ENCODE results near the gene UNC5C.

UNC5C gene

DNA sequence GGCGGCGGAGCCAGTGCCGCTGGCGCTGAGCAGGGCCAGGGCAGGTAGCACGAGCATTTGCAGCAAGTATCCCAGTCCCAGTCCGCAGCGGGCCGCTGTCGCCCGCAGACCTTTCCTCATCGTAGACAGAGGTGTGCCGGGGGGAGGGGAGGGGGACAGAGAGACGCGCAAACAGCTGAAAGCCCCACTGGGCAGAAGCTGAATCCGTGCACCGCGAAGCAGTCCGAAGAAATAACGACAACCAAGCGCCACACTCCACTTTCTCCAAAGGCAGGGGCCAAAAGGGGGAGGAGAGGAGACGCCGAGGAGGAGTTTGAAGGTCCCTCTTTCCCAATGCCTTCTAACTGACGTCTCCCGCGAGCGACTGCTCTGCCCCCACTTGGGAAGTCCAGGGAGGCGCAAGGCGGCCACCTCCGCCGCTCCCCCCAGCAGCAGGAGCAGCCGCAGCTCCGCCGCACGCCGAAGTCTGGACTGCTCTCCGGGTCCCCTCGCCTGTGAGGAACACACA is at the start of gene UNC5C:
UNC5C (minus strand) TSS at position 236 of the 508 bp plus-strand sequence.
- no peak for DNase-seq (ENCODE audit: low read depth)

DNA sequence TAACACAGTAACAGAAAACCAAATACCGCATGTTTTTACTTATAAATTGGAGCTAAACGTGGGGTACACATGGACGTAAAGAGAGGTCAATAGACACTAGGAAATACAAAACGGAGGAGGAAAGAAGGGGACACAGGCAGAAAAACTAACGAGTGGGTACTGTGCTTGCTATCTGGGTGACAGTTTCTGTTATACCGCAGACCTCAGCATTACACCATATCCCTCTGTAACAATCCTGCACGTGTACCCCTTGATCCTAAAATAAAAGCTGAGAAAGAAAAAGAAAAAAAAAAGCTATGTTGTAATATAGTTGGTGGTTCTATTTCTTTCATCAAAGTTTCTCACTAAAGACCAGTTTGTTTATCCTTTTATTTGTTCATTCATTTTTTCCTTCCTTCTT is 47.9 kb upstream of the UNC5C start:
- DNase-seq (ENCODE audit: low read depth): no peak

GRCh38 chr4:95594629-95595028 is 45.9 kb upstream of the UNC5C start:
- DNase-seq (ENCODE audit: low read depth): no peak

GRCh38 chr4:95594013-95594412 is 45.2 kb upstream of the UNC5C start:
- no peak for DNase-seq (ENCODE audit: low read depth)

- DNase-seq (ENCODE audit: low read depth): no peak
These were observed 42.5 kb upstream of the UNC5C start for GRCh38 chr4:95591278-95591677.

DNA sequence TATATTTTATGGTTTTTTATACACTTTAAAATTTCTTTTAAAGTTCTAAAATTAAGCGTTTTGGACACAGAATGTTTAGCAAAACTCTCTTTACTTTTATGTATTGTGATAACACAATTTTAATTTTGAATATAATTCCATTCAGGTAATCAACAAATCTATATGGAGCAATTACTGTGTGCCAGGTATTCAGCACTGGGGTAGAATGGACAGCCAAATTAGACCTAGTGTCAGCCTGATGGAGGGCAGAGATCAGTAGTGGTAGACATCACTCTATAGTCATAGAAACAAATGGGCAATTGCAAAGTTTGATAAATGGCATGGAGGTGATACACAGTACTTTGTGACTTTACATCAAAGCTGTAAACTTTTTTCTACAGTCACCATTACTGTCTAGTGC is 41.8 kb upstream of the UNC5C start:
- no peak for DNase-seq (ENCODE audit: low read depth)

GRCh38 chr4:95585016-95585695 is 36.4 kb upstream of the UNC5C start:
- no peak for DNase-seq (ENCODE audit: low read depth)

- DNase-seq (ENCODE audit: low read depth): no peak
These were observed 31.5 kb upstream of the UNC5C start for GRCh38 chr4:95580226-95580625.

- peak; percentile 39 for DNase-seq (ENCODE audit: low read depth)
These were observed 23.7 kb upstream of the UNC5C start for GRCh38 chr4:95572304-95572991.

DNA sequence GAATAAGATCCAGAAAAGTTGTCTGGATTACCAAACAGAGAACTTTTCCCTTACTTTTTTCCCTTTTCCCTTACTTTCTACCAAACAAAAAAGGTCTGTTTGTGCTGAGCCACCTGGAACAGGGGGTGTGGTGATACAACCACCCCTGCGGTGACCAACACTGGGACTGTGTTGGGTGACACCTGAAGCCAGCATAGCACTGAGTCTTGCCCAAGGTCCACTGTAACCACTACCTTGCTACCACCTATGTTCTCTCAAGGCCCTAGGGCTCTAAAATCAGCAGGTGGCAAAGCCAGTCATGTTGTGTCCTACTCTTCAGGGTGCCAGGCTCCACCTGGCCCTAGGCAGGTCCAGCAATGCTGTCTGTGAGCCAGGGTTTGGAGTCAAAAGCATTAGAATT is 22.8 kb upstream of the UNC5C start:
- no peak for DNase-seq (ENCODE audit: low read depth)

DNA sequence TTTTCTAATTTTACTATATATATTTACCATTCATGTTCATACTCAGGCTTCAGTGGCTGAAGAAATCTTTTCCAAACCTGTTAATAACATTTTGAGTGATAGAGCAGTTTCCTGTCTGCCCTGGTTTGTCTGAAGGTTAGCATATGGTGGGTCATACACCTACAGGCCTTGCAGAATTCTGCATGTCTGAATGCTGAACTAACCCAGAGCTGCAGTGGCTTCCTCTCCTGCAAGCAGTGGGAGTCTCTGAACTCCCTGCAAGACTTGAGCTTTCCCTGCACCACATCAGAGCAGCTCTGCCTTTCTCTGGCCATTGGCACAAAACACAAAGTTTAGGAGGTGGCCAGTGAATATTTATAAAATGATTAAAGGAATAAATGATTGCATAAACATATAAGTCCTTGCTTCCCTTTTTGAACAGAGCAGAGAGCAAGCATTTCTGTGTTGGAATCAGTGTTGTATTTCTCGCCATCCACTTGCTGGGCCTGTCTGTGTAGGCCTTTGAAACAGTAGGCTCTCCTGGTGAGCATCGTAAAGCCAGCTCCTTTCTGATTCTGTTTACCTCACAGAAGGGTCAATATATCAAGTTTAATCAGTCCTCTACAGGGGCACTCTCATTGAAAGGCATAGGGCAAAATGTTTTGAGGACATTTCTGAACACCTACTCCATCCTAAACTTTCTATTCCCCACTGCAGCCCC is 15.0 kb upstream of the UNC5C start:
- no peak for DNase-seq (ENCODE audit: low read depth)

- DNase-seq (ENCODE audit: low read depth): no peak
These were observed 12.0 kb upstream of the UNC5C start for GRCh38 chr4:95560774-95561173.

GRCh38 chr4:95556207-95556859 is 7.6 kb upstream of the UNC5C start:
- DNase-seq (ENCODE audit: low read depth): no peak

DNA sequence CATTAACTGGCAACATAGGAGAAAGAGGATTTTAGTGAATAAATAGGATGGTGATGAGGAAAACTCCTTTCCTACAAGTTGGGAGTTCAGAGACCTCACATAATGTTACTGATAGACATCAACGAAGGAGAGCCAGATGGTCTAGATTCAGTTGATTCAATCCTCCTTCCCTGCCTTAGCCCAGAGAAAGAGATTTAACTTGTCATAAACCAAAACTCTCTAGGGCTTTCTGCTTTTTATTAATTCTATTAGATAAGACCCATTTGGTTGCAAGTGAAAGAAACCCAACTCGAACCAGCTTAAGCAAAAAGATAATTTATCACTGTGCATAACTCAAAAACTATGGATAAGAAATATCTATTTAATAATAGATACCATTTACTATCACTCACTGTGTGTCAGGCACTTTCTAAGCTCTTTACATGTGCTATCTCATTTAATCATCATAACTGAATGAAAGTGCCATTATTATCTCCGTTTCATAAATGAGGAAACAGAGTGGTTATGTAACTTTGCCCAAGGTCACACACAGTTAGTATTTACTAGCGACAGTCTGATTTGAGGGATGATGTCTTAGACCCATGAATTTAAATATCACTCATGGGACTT is 4.3 kb upstream of the UNC5C start:
- no peak for DNase-seq (ENCODE audit: low read depth)

- DNase-seq (ENCODE audit: low read depth): no peak
These were observed 2.9 kb upstream of the UNC5C start for GRCh38 chr4:95551653-95552052.

DNA sequence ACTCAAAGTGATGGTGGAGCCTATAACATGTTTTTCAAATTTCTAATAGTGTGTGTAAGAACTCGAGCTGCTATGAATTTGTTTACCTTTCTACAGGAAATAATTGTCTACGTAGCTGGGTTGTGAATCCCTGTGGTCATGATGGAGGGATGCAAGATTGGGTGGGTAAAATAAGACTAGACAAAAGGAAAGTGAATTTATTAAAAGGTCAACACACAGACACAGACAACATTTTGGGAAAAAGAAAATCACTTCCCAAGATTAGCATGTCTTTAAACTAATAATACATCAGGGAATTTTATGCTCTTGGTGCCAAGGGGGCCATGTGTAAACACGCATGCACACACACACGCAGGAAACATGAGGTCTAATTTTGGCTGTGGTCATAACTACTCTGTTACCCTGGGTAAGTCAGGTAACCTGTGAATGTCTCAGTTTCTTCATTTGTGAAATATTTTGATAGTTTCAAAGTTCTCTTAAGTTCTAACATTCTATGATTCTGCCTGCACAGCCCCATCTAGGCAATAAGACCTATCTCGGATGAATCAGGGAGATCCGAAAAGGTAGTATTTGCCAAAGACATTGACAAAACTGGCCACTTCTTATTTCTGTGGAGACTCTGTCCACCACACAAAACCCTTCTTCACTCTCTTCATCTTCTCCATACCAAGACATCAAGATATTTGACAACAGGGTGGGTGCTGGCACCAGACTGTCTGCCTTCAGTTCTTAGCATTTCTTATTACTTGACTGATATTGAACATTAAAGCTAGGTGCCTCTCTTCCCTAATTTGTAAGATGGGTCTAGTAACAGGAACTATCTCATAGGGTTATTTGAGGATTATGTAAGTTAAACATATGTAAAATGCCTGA is 1.6 kb upstream of the UNC5C start:
- no peak for DNase-seq (ENCODE audit: low read depth)

- no peak for DNase-seq (ENCODE audit: low read depth)
These were observed 707 bp upstream of the UNC5C start for GRCh38 chr4:95549246-95550114.

DNA sequence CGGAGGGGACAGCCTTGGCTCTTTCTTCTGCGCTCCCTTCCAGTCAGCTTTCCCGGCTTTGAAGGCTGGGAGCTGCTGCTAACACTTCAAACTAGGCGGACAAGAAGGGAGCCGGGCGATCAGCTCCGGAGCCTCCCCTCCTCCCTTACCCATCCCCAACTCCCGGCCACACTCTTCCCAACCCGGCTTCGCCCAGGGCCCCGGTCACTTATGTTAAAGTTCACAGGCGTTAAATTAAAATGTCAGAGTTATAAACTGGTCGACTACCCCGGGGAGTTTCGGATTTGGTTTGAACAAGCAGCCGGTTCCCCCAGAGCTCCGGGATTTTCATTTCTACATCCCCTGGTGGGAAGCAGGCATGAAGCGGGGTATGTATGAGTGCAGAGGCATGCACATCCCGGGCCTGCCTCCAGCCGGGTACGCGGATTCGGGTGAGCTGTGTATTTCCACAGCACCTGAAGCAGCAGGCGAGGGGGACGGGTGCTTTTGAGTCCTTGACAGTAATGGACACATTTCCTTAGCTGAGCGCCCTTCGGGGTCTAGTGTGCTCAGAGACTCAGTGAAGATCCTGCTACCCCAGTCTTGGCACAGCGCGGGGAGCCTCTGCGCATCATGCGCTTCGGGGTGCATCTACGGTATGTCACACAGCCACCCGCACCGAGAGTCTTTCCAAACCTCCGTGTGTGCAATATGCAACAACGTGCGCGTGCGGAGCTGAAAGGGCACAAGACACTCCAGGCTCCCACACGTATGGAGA is 880 bp downstream of the UNC5C start:
- DNase-seq (ENCODE audit: low read depth): no peak

Measured in CMK (cell line).